HepG2 (cell line): ENCODE results near the gene RABL6. TPM values are rescaled to one million over a fixed set of nuclear protein-coding genes. Genes with fewer than 3 reads are reported as not detected.

Source experiments
- FOSL1 ChIP-seq: sonication (generic); formaldehyde crosslinking; IDR thresholded peaks from 2 replicates; pipeline ENCODE4 v1.9.0; 2021; ENCODE audit warnings: missing genetic modification reagents, borderline replicate concordance
- ISX ChIP-seq: sonication (generic); formaldehyde crosslinking; conservative IDR thresholded peaks from 2 replicates; pipeline ENCODE4 v1.5.0; 2020; ENCODE audit warnings: missing genetic modification reagents
- KLF13 ChIP-seq: sonication (generic); formaldehyde crosslinking; IDR thresholded peaks from 2 replicates; pipeline ENCODE4 v1.4.0; 2020; ENCODE audit warnings: mild to moderate bottlenecking, missing genetic modification reagents
- RBM39 ChIP-seq: fragments of 200-400 bp; formaldehyde crosslinking; IDR thresholded peaks from one replicate; pipeline ENCODE4 v1.6.1; 2018; ENCODE audit warnings: antibody characterized with exemption, mild to moderate bottlenecking, low read depth, low read length; ENCODE audit not compliant: poor library complexity, severe bottlenecking
- SALL2 ChIP-seq: sonication (generic); formaldehyde crosslinking; IDR thresholded peaks from 2 replicates; pipeline ENCODE4 v1.8.1; 2023; ENCODE audit warnings: mild to moderate bottlenecking, missing genetic modification reagents, inconsistent platforms
- XBP1 ChIP-seq: sonication (generic); formaldehyde crosslinking; IDR thresholded peaks from 2 replicates; pipeline ENCODE4 v1.5.0; 2020; ENCODE audit warnings: missing genetic modification reagents
- ZNF329 ChIP-seq: sonication (generic); formaldehyde crosslinking; IDR thresholded peaks from 2 replicates; pipeline ENCODE4 v1.9.0; 2021; ENCODE audit warnings: low read depth, mild to moderate bottlenecking, missing genetic modification reagents
- ZNF331 ChIP-seq: sonication (generic); formaldehyde crosslinking; IDR thresholded peaks from 2 replicates; pipeline ENCODE4 v1.4.0; 2020; ENCODE audit warnings: missing genetic modification reagents
- ZNF709 ChIP-seq: sonication (generic); formaldehyde crosslinking; IDR thresholded peaks from 2 replicates; pipeline ENCODE4 v1.5.0; 2020; ENCODE audit warnings: mild to moderate bottlenecking, missing genetic modification reagents
- polyA plus RNA-seq, 8 experiments: library from polyadenylated mRNA; depleted of rRNA in 3 of 8; stranded (reverse) in 7 of 8; unstranded in 1 of 8; fragments of >200 nt; fragmentation: Illumina TruSeq in 4 of 8; extraction: Trizol in 4 of 8; gene quantifications; 2 replicates each; pipeline versions ENCODE4 v1.2.1 to v1.2.3, GENCODE V29; 2011 to 2016; ENCODE audit warnings: low read depth in 4 of 8, missing spikeins in 1 of 8, mixed read lengths in 1 of 8; ENCODE audit not compliant: insufficient read depth in 1 of 8
- total RNA-seq, 5 experiments: library from RNA; depleted of rRNA; stranded (reverse); fragments of >200 nt; fragmentation: Illumina TruSeq; extraction: Trizol; gene quantifications; 2 replicates each; pipeline ENCODE4 v1.2.3, GENCODE V29; 2016; ENCODE audit warnings: low read depth in 1 of 5
- TF ChIP-seq, protein P1 (sequence below): sonication (generic); IDR thresholded peaks from 2 replicates; pipeline ENCODE4 v1.6.1; 2016; ENCODE audit warnings: low read depth, borderline replicate concordance
- TF ChIP-seq, protein P2 (sequence below): sonication (generic); formaldehyde crosslinking; IDR thresholded peaks from 2 replicates; pipeline ENCODE4 v1.8.0; 2022; ENCODE audit warnings: mild to moderate bottlenecking, missing genetic modification reagents
- TF ChIP-seq, protein P3 (sequence below): IDR thresholded peaks from 2 replicates; pipeline ENCODE4 v1.6.1; 2016
- TF ChIP-seq, protein P4 (sequence below): sonication (generic); formaldehyde crosslinking; IDR thresholded peaks from one replicate; pipeline ENCODE4 v1.5.1; 2020; ENCODE audit warnings: mild to moderate bottlenecking, missing genetic modification reagents; ENCODE audit errors: not compliant biosample characterization
- TF ChIP-seq, protein P5 (sequence below): sonication (generic); formaldehyde crosslinking; conservative IDR thresholded peaks from 2 replicates; pipeline ENCODE4 v1.4.0; 2020; ENCODE audit warnings: mild to moderate bottlenecking, missing genetic modification reagents, moderate library complexity

The RABL6 gene
- total and polyA plus RNA-seq, 2 of the 13 experiments (the other 11 are each of a cell fraction or from before 2014, with no cell fraction given) = 81.5 to 125 TPM

DNA sequence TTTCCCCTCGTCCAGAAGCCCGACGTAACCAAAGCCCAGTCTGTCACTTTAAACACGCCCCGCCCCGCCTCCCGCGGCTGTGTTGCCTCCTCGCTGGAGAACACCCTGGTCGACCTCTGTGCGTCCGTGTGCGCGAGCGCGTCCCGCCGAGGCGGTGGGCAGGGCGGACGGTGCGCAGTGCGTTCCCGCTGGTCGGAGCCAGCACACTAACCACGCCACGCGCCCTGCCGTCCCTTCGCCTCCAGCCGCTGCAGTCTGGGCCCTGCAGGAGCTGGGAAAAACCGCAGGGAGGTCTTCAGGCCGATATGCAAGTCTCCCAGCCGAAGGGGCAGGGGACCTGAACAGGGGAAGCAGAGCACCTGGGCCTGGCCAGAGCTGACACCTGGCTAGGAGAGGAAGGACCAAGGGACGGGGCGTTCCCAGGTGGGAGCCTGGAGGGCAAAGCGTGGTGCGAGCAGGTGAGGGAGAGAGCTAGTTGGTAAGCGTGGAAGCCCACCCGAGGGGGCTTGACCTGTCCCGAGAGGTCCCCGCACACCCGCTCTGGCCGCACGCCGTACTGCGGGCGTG, 40.2 kb downstream of the RABL6 start (continued):
- TF ChIP-seq, protein P1, sequence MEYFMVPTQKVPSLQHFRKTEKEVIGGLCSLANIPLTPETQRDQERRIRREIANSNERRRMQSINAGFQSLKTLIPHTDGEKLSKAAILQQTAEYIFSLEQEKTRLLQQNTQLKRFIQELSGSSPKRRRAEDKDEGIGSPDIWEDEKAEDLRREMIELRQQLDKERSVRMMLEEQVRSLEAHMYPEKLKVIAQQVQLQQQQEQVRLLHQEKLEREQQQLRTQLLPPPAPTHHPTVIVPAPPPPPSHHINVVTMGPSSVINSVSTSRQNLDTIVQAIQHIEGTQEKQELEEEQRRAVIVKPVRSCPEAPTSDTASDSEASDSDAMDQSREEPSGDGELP = no peak
- TF ChIP-seq SALL2 (CRISPR knock-in tag) (peak; percentile 75), XBP1 (CRISPR knock-in tag) (no peak), ZNF329 (CRISPR knock-in tag) (0 out of 2 replicates have a peak, but pooled peaks have one; percentile 27), KLF13 (no peak), ZNF331 (CRISPR knock-in tag) (peak; percentile 31; the same call in 1 of the 2 replicates), FOSL1 (no peak), ISX (no peak), ZNF709 (CRISPR knock-in tag) (no peak; the same call in 1 of the 2 replicates), RBM39 (no peak)
- TF ChIP-seq, protein P2, sequence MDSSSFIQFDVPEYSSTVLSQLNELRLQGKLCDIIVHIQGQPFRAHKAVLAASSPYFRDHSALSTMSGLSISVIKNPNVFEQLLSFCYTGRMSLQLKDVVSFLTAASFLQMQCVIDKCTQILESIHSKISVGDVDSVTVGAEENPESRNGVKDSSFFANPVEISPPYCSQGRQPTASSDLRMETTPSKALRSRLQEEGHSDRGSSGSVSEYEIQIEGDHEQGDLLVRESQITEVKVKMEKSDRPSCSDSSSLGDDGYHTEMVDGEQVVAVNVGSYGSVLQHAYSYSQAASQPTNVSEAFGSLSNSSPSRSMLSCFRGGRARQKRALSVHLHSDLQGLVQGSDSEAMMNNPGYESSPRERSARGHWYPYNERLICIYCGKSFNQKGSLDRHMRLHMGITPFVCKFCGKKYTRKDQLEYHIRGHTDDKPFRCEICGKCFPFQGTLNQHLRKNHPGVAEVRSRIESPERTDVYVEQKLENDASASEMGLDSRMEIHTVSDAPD = peak; percentile 66; the same call in 1 of the 2 replicates
- TF ChIP-seq, protein P3, sequence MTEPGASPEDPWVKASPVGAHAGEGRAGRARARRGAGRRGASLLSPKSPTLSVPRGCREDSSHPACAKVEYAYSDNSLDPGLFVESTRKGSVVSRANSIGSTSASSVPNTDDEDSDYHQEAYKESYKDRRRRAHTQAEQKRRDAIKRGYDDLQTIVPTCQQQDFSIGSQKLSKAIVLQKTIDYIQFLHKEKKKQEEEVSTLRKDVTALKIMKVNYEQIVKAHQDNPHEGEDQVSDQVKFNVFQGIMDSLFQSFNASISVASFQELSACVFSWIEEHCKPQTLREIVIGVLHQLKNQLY = no peak
- TF ChIP-seq, protein P4, sequence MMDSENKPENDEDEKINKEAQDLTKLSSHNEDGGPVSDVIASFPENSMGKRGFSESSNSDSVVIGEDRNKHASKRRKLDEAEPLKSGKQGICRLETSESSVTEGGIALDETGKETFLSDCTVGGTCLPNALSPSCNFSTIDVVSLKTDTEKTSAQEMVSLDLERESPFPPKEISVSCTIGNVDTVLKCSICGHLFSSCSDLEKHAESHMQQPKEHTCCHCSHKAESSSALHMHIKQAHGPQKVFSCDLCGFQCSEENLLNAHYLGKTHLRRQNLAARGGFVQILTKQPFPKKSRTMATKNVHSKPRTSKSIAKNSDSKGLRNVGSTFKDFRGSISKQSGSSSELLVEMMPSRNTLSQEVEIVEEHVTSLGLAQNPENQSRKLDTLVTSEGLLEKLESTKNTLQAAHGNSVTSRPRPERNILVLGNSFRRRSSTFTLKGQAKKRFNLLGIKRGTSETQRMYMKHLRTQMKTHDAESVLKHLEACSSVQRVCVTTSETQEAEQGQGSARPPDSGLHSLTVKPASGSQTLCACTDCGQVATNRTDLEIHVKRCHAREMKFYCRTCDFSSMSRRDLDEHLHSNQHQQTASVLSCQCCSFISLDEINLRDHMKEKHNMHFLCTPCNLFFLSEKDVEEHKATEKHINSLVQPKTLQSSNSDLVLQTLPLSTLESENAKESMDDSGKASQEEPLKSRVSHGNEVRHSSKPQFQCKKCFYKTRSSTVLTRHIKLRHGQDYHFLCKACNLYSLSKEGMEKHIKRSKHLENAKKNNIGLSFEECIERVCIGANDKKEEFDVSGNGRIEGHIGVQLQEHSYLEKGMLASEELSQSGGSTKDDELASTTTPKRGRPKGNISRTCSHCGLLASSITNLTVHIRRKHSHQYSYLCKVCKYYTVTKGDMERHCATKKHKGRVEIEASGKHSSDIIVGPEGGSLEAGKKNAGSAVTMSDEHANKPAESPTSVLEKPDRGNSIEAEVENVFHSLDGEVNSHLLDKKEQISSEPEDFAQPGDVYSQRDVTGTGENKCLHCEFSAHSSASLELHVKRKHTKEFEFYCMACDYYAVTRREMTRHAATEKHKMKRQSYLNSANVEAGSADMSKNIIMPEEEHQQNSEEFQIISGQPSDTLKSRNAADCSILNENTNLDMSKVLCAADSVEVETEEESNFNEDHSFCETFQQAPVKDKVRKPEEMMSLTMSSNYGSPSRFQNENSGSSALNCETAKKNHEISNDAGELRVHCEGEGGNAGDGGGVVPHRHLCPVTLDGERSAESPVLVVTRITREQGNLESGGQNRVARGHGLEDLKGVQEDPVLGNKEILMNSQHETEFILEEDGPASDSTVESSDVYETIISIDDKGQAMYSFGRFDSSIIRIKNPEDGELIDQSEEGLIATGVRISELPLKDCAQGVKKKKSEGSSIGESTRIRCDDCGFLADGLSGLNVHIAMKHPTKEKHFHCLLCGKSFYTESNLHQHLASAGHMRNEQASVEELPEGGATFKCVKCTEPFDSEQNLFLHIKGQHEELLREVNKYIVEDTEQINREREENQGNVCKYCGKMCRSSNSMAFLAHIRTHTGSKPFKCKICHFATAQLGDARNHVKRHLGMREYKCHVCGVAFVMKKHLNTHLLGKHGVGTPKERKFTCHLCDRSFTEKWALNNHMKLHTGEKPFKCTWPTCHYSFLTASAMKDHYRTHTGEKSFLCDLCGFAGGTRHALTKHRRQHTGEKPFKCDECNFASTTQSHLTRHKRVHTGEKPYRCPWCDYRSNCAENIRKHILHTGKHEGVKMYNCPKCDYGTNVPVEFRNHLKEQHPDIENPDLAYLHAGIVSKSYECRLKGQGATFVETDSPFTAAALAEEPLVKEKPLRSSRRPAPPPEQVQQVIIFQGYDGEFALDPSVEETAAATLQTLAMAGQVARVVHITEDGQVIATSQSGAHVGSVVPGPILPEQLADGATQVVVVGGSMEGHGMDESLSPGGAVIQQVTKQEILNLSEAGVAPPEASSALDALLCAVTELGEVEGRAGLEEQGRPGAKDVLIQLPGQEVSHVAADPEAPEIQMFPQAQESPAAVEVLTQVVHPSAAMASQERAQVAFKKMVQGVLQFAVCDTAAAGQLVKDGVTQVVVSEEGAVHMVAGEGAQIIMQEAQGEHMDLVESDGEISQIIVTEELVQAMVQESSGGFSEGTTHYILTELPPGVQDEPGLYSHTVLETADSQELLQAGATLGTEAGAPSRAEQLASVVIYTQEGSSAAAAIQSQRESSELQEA (CRISPR knock-in tag) = peak; percentile 74
- TF ChIP-seq, protein P5, sequence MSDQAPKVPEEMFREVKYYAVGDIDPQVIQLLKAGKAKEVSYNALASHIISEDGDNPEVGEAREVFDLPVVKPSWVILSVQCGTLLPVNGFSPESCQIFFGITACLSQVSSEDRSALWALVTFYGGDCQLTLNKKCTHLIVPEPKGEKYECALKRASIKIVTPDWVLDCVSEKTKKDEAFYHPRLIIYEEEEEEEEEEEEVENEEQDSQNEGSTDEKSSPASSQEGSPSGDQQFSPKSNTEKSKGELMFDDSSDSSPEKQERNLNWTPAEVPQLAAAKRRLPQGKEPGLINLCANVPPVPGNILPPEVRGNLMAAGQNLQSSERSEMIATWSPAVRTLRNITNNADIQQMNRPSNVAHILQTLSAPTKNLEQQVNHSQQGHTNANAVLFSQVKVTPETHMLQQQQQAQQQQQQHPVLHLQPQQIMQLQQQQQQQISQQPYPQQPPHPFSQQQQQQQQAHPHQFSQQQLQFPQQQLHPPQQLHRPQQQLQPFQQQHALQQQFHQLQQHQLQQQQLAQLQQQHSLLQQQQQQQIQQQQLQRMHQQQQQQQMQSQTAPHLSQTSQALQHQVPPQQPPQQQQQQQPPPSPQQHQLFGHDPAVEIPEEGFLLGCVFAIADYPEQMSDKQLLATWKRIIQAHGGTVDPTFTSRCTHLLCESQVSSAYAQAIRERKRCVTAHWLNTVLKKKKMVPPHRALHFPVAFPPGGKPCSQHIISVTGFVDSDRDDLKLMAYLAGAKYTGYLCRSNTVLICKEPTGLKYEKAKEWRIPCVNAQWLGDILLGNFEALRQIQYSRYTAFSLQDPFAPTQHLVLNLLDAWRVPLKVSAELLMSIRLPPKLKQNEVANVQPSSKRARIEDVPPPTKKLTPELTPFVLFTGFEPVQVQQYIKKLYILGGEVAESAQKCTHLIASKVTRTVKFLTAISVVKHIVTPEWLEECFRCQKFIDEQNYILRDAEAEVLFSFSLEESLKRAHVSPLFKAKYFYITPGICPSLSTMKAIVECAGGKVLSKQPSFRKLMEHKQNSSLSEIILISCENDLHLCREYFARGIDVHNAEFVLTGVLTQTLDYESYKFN (CRISPR knock-in tag) = 0 out of 2 replicates have a peak, but pooled peaks have one; percentile 21
